ENCODE measurements around the gene ANKRD10. TPM values are rescaled to one million over a fixed set of nuclear protein-coding genes. Genes with fewer than 3 reads are reported as not detected.

ANKRD10 gene
- total RNA-seq, 1 experiment from 2014 or later = 159 TPM

GRCh38 chr13:110886870-110887596, 27.8 kb downstream of the ANKRD10 start:
- Histone ChIP-seq H4K5ac (ENCODE audit: insufficient read length, low read depth, low read length) (no peak overlapping the region), H2BK15ac (ENCODE audit: low read depth, low read length) (no peak overlapping the region), H3K18ac (ENCODE audit: insufficient read length, low read depth, low read length) (no peak overlapping the region), H3K27ac (ENCODE audit: insufficient read length, low read depth, low read length) (no peak overlapping the region), H4K91ac (ENCODE audit: insufficient read length, low read depth, low read length) (no peak overlapping the region), H3K23me2 (ENCODE audit: insufficient read length, low read depth, low read length, poor library complexity, severe bottlenecking) (no peaks in the 10 kb centered on the region), H2BK120ac (ENCODE audit: low read depth, low read length, poor library complexity, severe bottlenecking) (no peak overlapping the region), H3K27me3 (ENCODE audit: insufficient read depth, low read length) (no peaks in the 10 kb centered on the region), H2AK5ac (ENCODE audit: insufficient read length, low read length) (no peak overlapping the region), H3K4ac (ENCODE audit: low read depth, low read length) (no peak overlapping the region), H3K9me3 (ENCODE audit: control insufficient read depth, low read depth, low read length) (no peaks in the 10 kb centered on the region), H3K56ac (ENCODE audit: insufficient read length, low read depth, low read length) (no peak overlapping the region), H3K4me2 (ENCODE audit: insufficient read depth, insufficient read length, low read length) (no peak overlapping the region), H2BK5ac (ENCODE audit: insufficient read length, low read length) (no peak overlapping the region), H3K23ac (ENCODE audit: insufficient read length, low read depth, low read length) (no peak overlapping the region), H4K20me1 (ENCODE audit: control insufficient read depth, insufficient read depth, insufficient read length) (no peaks in the 10 kb centered on the region), H4K8ac (replicated peaks; ENCODE audit: insufficient read length, low read depth, low read length) (no peak overlapping the region), H3K79me2 (ENCODE audit: insufficient read depth, low read length) (no peaks in the 10 kb centered on the region), H2BK20ac (ENCODE audit: low read depth, low read length, poor library complexity, severe bottlenecking) (no peak overlapping the region), H3T11ph (ENCODE audit: low read length) (no peak overlapping the region), H2BK12ac (ENCODE audit: insufficient read length, low read depth, low read length) (no peak overlapping the region), H2AFZ (ENCODE audit: low read length) (no peak overlapping the region), H3K9ac (ENCODE audit: extremely low read depth, insufficient read length, low read length) (no peak overlapping the region), H3K4me1 (ENCODE audit: insufficient read depth, low read length) (0 out of 2 replicates have a peak, but pooled peaks cover 9% of the 10 kb centered on the region), H3K79me1 (ENCODE audit: insufficient read depth, low read depth, low read length, poor library complexity, severe bottlenecking) (no peaks in the 10 kb centered on the region), H3K14ac (ENCODE audit: insufficient read depth, low read length) (no peak overlapping the region)
- Mint-ChIP-seq H3K27ac (peak overlapping the region; percentile 44 to 96 (median 93); a peak in 5 of 7 replicates), H3K36me3 (ENCODE audit: insufficient read depth in 1 of 3, low read depth in 3 of 3) (peaks cover 0 to 9% (median 2%) of the 10 kb centered on the region in 3 experiments; a peak in 3 of 7 replicates), H3K9me3 (no peaks in the 10 kb centered on the region; a peak in 1 of 5 replicates), H3K4me1 (peaks cover 43 to 49% of the 10 kb centered on the region in 2 experiments), H3K4me3 (peak overlapping the region in 1 of 2 experiments; percentile 23; a peak in 1 of 5 replicates), H3K27me3 (ENCODE audit: low read depth) (no peaks in the 10 kb centered on the region)
- TF ChIP-seq CTCF (conservative IDR thresholded peaks at IDR 0.05) = no peak
- WGBS (ENCODE audit: extremely low coverage, insufficient read length, low lambda C conversion rate) = no CpG with 5 or more reads among the region's 5 CpGs
- no peak for DNase-seq
